Thyroid gland (tissue), 4 donors: ENCODE data around the gene EPHA2. TPM values are rescaled to one million over a fixed set of nuclear protein-coding genes. Genes with fewer than 3 reads are reported as not detected.

Source experiments
- DNase-seq, 2 donors: peaks; one replicate each; pipeline ENCODE4 v3.0.0-alpha.2; 2019
- H3K27ac ChIP-seq, 3 donors: fragments of 200-600 bp; sonication (generic); 1 replicate in 2 of 3; 2 replicates in 1 of 3; pipeline ENCODE4 v1.5.1; 2016 to 2019; ENCODE audit warnings: mild to moderate bottlenecking in 1 of 3, moderate library complexity in 1 of 3
- H3K27me3 ChIP-seq: fragments of 200-600 bp; sonication (generic); one replicate; pipeline ENCODE4 v1.5.1; 2019
- H3K36me3 ChIP-seq, 2 donors: fragments of 200-600 bp; sonication (generic); one replicate each; pipeline ENCODE4 v1.5.1; 2016 to 2019
- H3K4me1 ChIP-seq, 2 donors: fragments of 200-600 bp; sonication (generic); one replicate each; pipeline ENCODE4 v1.5.1; 2017 to 2019
- H3K4me3 ChIP-seq, 3 donors: fragments of 200-600 bp; sonication (generic); replicated peaks in 1 of 3; 1 replicate in 2 of 3; 2 replicates in 1 of 3; pipeline ENCODE4 v1.5.1; 2016; ENCODE audit warnings: mild to moderate bottlenecking in 1 of 3
- H3K9me3 ChIP-seq: fragments of 200-600 bp; sonication (generic); one replicate; pipeline ENCODE4 v1.5.1; 2017
- CTCF ChIP-seq, 6 experiments: fragments of 200-600 bp in 3 of 6; fragments of 450-650 bp in 3 of 6; sonication (generic) in 3 of 6; IDR thresholded peaks; one replicate each; pipeline ENCODE4 v1.5.1; 2016 to 2019; ENCODE audit warnings: antibody characterized with exemption in 6 of 6, mild to moderate bottlenecking in 2 of 6, inconsistent platforms in 1 of 6, moderate library complexity in 1 of 6
- POLR2A ChIP-seq, 2 donors: fragments of 450-650 bp; IDR thresholded peaks; one replicate each; pipeline ENCODE4 v1.6.1; 2017; ENCODE audit warnings: antibody characterized with exemption in 2 of 2, mild to moderate bottlenecking in 2 of 2, moderate library complexity in 1 of 2
- WGBS, 2 donors: methylation state at CpG; one replicate each; pipeline ENCODE4 v1.1.5; 2017; 5-methylcytosine and 5-hydroxymethylcytosine counted together
- intact Hi-C: fragments of 100-400 bp; cut with DNase I; formaldehyde crosslinking; loops from one replicate; pipeline ENCODE4 v1.15.1; 2023
- total RNA-seq, 4 donors: library from RNA; depleted of rRNA; stranded (reverse); fragments of >200 nt; gene quantifications; one replicate each; pipeline ENCODE4 v1.2.3, GENCODE V29; 2016

Gene EPHA2
- total RNA-seq, 4 donors from 2014 or later = 22.3 to 53.2 (median 29.3) TPM

- no peak for DNase-seq
- 67 to 85% methylated on average over 9 of the region's 9 CpGs for WGBS, 2 donors
- no peak overlapping the region for H3K4me3 ChIP-seq
- intact Hi-C loops = loop anchor here (10.0 kb wide), 1 partner anchor 46 kb away; no protein-coding TSS in a partner anchor
- H3K36me3 ChIP-seq = no peaks in the 10 kb centered on the region
- no peaks in the 10 kb centered on the region for H3K9me3 ChIP-seq
- peaks cover 0 to 7% of the 10 kb centered on the region in 2 donors for H3K4me1 ChIP-seq
- TF ChIP-seq POLR2A (IDR thresholded peaks at IDR 0.05) (no peak), CTCF (IDR thresholded peaks at IDR 0.05) (no peak)
- no peaks in the 10 kb centered on the region for H3K27me3 ChIP-seq
- no peak overlapping the region for H3K27ac ChIP-seq
Measured at GRCh38 chr1:16088996-16089395, 66.9 kb downstream of the EPHA2 start.

GRCh38 chr1:16088351-16088911 is 67.4 kb downstream of the EPHA2 start:
- no peak for DNase-seq
- no peak for TF ChIP-seq CTCF (IDR thresholded peaks at IDR 0.05)
- no peak for TF ChIP-seq POLR2A (IDR thresholded peaks at IDR 0.05)
- no peaks in the 10 kb centered on the region for H3K27me3 ChIP-seq
- 83 to 90% methylated on average over 10 to 17 of the region's 17 CpGs for WGBS, 2 donors
- H3K36me3 ChIP-seq = no peaks in the 10 kb centered on the region
- H3K4me3 ChIP-seq = no peak overlapping the region
- H3K9me3 ChIP-seq = no peaks in the 10 kb centered on the region
- intact Hi-C loops = loop anchor here (10.0 kb wide), 1 partner anchor 46 kb away; no protein-coding TSS in a partner anchor
- H3K27ac ChIP-seq = no peak overlapping the region
- peaks cover 0 to 7% of the 10 kb centered on the region in 2 donors for H3K4me1 ChIP-seq

GRCh38 chr1:16087733-16088132 is 68.1 kb downstream of the EPHA2 start:
- 71 to 73% methylated on average over 7 of the region's 7 CpGs for WGBS, 2 donors
- Histone ChIP-seq H3K36me3 (no peaks in the 10 kb centered on the region), H3K4me1 (peaks cover 0 to 7% of the 10 kb centered on the region in 2 donors), H3K4me3 (no peak overlapping the region), H3K9me3 (no peaks in the 10 kb centered on the region), H3K27ac (no peak overlapping the region), H3K27me3 (no peaks in the 10 kb centered on the region)
- intact Hi-C loops = loop anchor here (10.0 kb wide), 1 partner anchor 47 kb away; no protein-coding TSS in a partner anchor
- TF ChIP-seq CTCF (IDR thresholded peaks at IDR 0.05) = no peak
- no peak for TF ChIP-seq POLR2A (IDR thresholded peaks at IDR 0.05)
- no peak for DNase-seq

- no peak overlapping the region for H3K27ac ChIP-seq
- TF ChIP-seq CTCF (IDR thresholded peaks at IDR 0.05) (no peak), POLR2A (IDR thresholded peaks at IDR 0.05) (no peak)
- H3K27me3 ChIP-seq = no peaks in the 10 kb centered on the region
- intact Hi-C loops = loop anchor here (10.0 kb wide), 1 partner anchor 49 kb away; no protein-coding TSS in a partner anchor
- H3K4me1 ChIP-seq = peaks cover 0 to 12% of the 10 kb centered on the region in 2 donors
- DNase-seq = no peak
- H3K9me3 ChIP-seq = no peaks in the 10 kb centered on the region
- H3K36me3 ChIP-seq = no peaks in the 10 kb centered on the region
- H3K4me3 ChIP-seq = no peak overlapping the region
- 75 to 87% methylated on average over 3 to 6 of the region's 6 CpGs for WGBS, 2 donors
Measured at GRCh38 chr1:16085522-16085921, 70.3 kb downstream of the EPHA2 start.

- H3K4me3 ChIP-seq = no peak overlapping the region
- no peaks in the 10 kb centered on the region for H3K27me3 ChIP-seq
- peaks cover 0 to 20% of the 10 kb centered on the region in 2 donors for H3K4me1 ChIP-seq
- no peaks in the 10 kb centered on the region for H3K36me3 ChIP-seq
- no peak for DNase-seq
- WGBS, 2 donors = 77 to 87% methylated on average over 5 of the region's 5 CpGs
- no peak overlapping the region for H3K27ac ChIP-seq
- intact Hi-C loops = loop anchor here (5.0 to 10.0 kb wide), 2 partner anchors 51 to 159 kb away; no protein-coding TSS in a partner anchor
- TF ChIP-seq CTCF (IDR thresholded peaks at IDR 0.05) (no peak), POLR2A (IDR thresholded peaks at IDR 0.05) (no peak)
- H3K9me3 ChIP-seq = no peaks in the 10 kb centered on the region
Measured at GRCh38 chr1:16083486-16083885, 72.4 kb downstream of the EPHA2 start.
